K562 (cell line): Measurements from ENCODE around the gene FTL. TPM values are rescaled to one million over a fixed set of nuclear protein-coding genes. Genes with fewer than 3 reads are reported as not detected.

Experiments
- EHMT2 ChIP-seq: fragments of 450-650 bp; IDR thresholded peaks from 2 replicates; pipeline ENCODE4 v1.6.1; 2018; ENCODE audit warnings: antibody characterized with exemption
- FOXM1 ChIP-seq, 2 experiments: fragments of 450-650 bp in 1 of 2; sonication (generic) in 1 of 2; formaldehyde crosslinking in 1 of 2; IDR thresholded peaks; 2 replicates each; pipeline versions ENCODE4 v1.6.1 to v1.9.0; 2017 to 2022; ENCODE audit warnings: low read depth in 2 of 2, mild to moderate bottlenecking in 2 of 2, missing genetic modification reagents in 1 of 2, moderate library complexity in 1 of 2
- HNRNPLL ChIP-seq: fragments of 200-400 bp; formaldehyde crosslinking; IDR thresholded peaks from 2 replicates; pipeline ENCODE4 v1.6.1; 2017; ENCODE audit warnings: low read length, low read depth, mild to moderate bottlenecking; ENCODE audit not compliant: poor library complexity, severe bottlenecking
- HSF4 ChIP-seq: fragments of 250-450 bp; sonication (Bioruptor Pico); IDR thresholded peaks from 2 replicates; pipeline ENCODE4 v2.1.2; 2022; ENCODE audit warnings: mild to moderate bottlenecking, moderate library complexity, borderline replicate concordance
- KDM5B ChIP-seq: fragments of 200-600 bp; sonication (generic); IDR thresholded peaks from 2 replicates; pipeline ENCODE4 v1.6.1; 2012; ENCODE audit warnings: low read depth, mild to moderate bottlenecking, moderate library complexity, low read length, control low read depth, inconsistent platforms; ENCODE audit not compliant: insufficient replicate concordance
- MAFF ChIP-seq: IDR thresholded peaks from 2 replicates; pipeline ENCODE4 v1.6.1; 2012; ENCODE audit warnings: low read length, improper control_type of control experiment
- PHB ChIP-seq: fragments of 250-450 bp; sonication (Bioruptor Pico); IDR thresholded peaks from 2 replicates; pipeline ENCODE4 v1.5.0; 2021
- RBM39 ChIP-seq: fragments of 200-400 bp; formaldehyde crosslinking; optimal IDR thresholded peaks from 2 replicates; pipeline ENCODE3; 2018; ENCODE audit warnings: low read depth, low read length
- SLC30A9 ChIP-seq: fragments of 250-450 bp; sonication (Bioruptor Pico); IDR thresholded peaks from 2 replicates; pipeline ENCODE4 v1.8.0; 2022; ENCODE audit warnings: mild to moderate bottlenecking, moderate library complexity
- TBL1XR1 ChIP-seq, 2 experiments: IDR thresholded peaks; 2 replicates each; pipeline ENCODE4 v1.6.1; 2012; ENCODE audit warnings: improper control_type of control experiment in 2 of 2, low read length in 2 of 2, mild to moderate bottlenecking in 1 of 2
- THRAP3 ChIP-seq: fragments of 450-650 bp; IDR thresholded peaks from 2 replicates; pipeline ENCODE4 v1.6.1; 2016; ENCODE audit warnings: mild to moderate bottlenecking, inconsistent platforms, borderline replicate concordance
- ZNF212 ChIP-seq: fragments of 450-650 bp; formaldehyde crosslinking; IDR thresholded peaks from 2 replicates; pipeline ENCODE4 v1.4.0; 2020; ENCODE audit warnings: mild to moderate bottlenecking
- polyA plus RNA-seq, 8 experiments: library from polyadenylated mRNA; depleted of rRNA in 4 of 8; stranded (reverse) in 5 of 8; unstranded in 3 of 8; fragments of >200 nt; fragmentation: Nextera tagmentation in 2 of 8; fragmentation: Illumina TruSeq in 1 of 8; extraction: Ambion mirVana in 2 of 8; extraction: Trizol in 1 of 8; gene quantifications; 2 replicates each; pipeline versions ENCODE4 v1.2.1 to v1.2.3, GENCODE V29; 2011 to 2014; ENCODE audit warnings: inconsistent platforms in 1 of 8, missing spikeins in 1 of 8
- total RNA-seq, 7 experiments: library from RNA; depleted of rRNA in 6 of 7; stranded (reverse); fragments of >200 nt in 6 of 7; fragmentation: Illumina TruSeq in 2 of 7; extraction: Trizol in 2 of 7; gene quantifications; 2 replicates each; pipeline versions ENCODE4 v1.2.1 to v1.2.3, GENCODE V29; 2011 to 2021; ENCODE audit warnings: low replicate concordance in 1 of 7
- TF ChIP-seq, protein P1 (sequence below), 2 experiments: fragments of 450-650 bp; formaldehyde crosslinking in 1 of 2; IDR thresholded peaks; 2 replicates each; pipeline versions ENCODE4 v1.4.0 to v1.6.1; 2014 to 2020; ENCODE audit warnings: mild to moderate bottlenecking in 2 of 2, borderline replicate concordance in 1 of 2, low read depth in 1 of 2
- TF ChIP-seq, protein P2 (sequence below): IDR thresholded peaks from 2 replicates; pipeline ENCODE4 v1.6.1; 2011; ENCODE audit not compliant: insufficient read length; ENCODE audit errors: extremely low read depth

Gene FTL
- total and polyA plus RNA-seq, 9 of the 15 experiments (the other 6 are each of a cell fraction or from before 2014, with no cell fraction given) = 1,231 to 27,415 (median 3,965) TPM

GRCh38 chr19:48967346-48968178 is 2.5 kb downstream of the FTL start (continued):
- no peak; the same call in 1 of the 2 replicates for TF ChIP-seq HSF4 (CRISPR knock-in tag)
- no peak; the same call in 1 of the 2 replicates for TF ChIP-seq ZNF212
- TF ChIP-seq THRAP3 = no peak; the same call in none of the 2 replicates
- no peak for TF ChIP-seq RBM39
- peak; percentile 98 for TF ChIP-seq MAFF
- TF ChIP-seq EHMT2 = 0 out of 2 replicates have a peak, but pooled peaks have one; percentile 15
- TF ChIP-seq, protein P1, sequence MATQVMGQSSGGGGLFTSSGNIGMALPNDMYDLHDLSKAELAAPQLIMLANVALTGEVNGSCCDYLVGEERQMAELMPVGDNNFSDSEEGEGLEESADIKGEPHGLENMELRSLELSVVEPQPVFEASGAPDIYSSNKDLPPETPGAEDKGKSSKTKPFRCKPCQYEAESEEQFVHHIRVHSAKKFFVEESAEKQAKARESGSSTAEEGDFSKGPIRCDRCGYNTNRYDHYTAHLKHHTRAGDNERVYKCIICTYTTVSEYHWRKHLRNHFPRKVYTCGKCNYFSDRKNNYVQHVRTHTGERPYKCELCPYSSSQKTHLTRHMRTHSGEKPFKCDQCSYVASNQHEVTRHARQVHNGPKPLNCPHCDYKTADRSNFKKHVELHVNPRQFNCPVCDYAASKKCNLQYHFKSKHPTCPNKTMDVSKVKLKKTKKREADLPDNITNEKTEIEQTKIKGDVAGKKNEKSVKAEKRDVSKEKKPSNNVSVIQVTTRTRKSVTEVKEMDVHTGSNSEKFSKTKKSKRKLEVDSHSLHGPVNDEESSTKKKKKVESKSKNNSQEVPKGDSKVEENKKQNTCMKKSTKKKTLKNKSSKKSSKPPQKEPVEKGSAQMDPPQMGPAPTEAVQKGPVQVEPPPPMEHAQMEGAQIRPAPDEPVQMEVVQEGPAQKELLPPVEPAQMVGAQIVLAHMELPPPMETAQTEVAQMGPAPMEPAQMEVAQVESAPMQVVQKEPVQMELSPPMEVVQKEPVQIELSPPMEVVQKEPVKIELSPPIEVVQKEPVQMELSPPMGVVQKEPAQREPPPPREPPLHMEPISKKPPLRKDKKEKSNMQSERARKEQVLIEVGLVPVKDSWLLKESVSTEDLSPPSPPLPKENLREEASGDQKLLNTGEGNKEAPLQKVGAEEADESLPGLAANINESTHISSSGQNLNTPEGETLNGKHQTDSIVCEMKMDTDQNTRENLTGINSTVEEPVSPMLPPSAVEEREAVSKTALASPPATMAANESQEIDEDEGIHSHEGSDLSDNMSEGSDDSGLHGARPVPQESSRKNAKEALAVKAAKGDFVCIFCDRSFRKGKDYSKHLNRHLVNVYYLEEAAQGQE (IDR thresholded peaks at IDR 0.05; ENCODE audit: borderline replicate concordance) = peak; percentile 65
- TF ChIP-seq, protein P1 (CRISPR knock-in tag; IDR thresholded peaks at IDR 0.05; ENCODE audit: low read depth) = peak; percentile 78
- TF ChIP-seq PHB = peak; percentile 29
- TF ChIP-seq, protein P2, sequence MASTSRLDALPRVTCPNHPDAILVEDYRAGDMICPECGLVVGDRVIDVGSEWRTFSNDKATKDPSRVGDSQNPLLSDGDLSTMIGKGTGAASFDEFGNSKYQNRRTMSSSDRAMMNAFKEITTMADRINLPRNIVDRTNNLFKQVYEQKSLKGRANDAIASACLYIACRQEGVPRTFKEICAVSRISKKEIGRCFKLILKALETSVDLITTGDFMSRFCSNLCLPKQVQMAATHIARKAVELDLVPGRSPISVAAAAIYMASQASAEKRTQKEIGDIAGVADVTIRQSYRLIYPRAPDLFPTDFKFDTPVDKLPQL = no peak
- peak; percentile 97 for TF ChIP-seq KDM5B
- TF ChIP-seq FOXM1 (IDR thresholded peaks at IDR 0.05; ENCODE audit: low read depth) = no peak
- TF ChIP-seq FOXM1 (CRISPR knock-in tag; IDR thresholded peaks at IDR 0.05; ENCODE audit: low read depth) = no peak
- no peak for TF ChIP-seq SLC30A9
- TF ChIP-seq TBL1XR1 (IDR thresholded peaks at IDR 0.05; ENCODE audit: low read length in 2 of 2) = 0 out of 4 replicates have a peak, but pooled peaks of 1 of the 2 experiments have one; percentile 5
- peak; percentile 79 for TF ChIP-seq HNRNPLL
